Stromal cell of bone marrow (primary cell): ENCODE results near the gene USP32.

ENCODE experiments used
- DNase-seq: peaks from one replicate; pipeline ENCODE4 v3.0.0-alpha.2; 2012; ENCODE audit warnings: low read depth

The USP32 gene

DNA sequence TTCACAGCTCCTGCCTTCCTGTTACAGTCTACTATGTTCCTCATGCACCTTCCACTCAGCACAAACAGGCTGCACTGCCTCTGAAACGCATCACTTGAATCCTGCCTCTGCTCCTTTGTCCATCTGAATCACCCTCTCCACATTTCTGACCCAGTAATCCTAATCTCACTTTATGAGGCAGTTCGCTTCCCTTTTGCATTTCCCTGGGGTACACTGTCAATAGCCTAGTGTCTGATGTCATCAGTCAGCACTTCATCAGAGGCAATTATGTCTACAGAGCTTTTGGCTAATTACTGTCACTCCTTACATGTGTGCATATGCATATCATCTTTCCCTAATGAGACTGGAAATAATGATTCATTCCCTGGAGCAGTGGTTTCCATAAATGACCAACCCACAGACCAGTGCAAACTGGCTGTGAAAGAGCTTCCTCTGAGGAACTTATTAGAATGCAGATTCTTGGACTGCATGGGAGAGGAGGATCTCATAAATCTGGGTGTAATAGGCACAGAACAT, 218.6 kb downstream of the USP32 start:
- peak; percentile 73 for DNase-seq

DNA sequence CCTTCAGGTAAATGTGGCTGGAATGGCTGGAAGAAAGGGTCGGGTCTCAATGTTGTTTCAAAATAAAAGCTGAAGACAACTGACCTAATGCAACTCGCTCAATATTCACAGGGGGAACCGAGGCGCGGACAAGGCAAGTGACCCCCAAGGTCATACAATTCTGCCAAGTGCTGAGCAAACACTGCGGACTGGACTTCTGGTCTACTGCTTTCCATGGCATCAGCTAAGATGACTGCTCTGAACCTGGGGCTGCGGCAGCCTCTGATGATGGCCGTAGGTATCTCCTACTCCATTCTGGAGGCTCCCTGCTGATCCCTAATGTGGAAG, 220.2 kb downstream of the USP32 start:
- no peak for DNase-seq

DNA sequence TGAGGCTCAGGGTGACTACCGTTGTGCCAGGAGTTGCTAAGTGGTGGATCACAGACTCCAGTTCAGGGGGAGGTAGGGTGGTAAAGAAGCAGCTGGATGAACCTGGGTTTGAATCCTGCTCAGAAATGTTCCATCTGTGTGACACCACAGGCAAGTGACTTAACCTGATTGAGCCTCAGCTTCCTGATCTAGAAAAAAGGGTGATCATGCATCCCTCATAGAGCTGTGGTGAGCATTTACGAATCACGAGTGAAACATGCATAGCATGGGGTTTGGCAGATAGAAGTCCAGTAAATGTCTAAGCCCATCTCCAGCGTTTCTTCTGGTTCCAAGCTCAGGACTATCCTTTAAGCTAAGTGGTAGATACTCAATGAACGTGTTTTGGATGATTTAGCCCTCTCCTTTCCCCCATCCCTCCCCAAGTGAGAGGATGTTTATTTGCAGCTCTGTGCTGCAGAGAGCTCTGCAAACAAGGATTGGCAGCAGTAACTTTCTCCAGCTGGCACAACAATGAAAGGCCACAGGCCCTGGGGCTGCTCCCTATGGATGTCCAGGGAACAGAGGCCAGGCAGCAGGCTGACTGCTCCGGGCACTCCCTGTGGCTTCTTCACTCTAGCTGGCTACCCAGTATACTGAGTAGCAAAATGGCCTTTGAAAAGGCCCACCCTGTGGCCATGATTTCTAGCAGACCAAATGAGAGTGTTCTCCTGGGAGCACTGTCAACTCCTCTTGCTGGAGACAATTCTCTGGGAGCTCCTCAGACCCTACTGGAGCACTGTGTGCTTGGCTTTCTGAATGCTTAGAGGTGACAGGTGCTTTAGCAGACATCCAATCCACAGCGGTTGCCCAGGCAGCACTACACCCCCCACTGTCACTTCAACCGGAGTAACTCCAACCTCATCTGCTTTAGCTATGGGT, 220.8 kb downstream of the USP32 start:
- peak; percentile 11 for DNase-seq

DNA sequence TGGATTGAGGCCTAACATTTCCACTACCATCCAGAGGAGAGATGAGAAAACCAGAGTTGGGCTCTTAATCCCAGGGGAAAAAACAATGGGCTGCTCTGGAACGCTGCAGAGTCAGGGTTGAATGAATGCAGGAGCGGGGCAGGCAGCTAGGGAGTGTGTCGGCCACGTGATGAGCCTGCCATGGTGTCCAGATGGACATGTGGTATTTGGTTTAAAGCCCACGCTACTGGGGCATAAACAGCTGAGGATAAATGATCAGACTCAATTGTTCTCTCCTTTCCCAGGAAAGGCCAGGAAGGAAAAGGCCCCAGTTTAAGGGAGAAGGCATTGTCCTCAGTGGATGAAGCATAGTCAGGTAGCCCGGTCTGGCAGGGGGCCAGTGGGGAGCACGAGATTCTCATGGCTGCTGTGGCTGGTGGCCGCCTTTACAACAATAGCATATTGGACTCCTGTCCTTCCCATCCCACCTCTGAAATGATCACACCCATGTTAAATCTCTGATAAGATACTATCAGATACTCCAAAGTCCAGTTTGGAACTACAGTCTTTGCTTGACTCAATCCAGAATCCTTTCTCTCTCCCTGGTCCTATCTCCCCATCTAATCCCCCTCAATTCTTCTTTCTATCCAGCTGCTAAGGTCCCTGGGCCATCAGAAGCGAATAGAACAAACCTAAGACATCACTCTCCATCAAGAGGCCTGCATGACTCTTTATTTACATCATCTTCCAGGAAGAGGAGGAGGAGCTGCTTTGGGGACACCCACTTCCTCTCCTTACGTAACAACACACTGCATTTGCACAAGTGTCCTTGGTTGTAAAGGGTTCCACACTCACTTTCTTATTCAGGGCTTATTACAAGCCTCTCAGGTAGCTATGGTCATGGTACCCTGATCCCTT, 221.8 kb downstream of the USP32 start:
- peak; percentile 26 for DNase-seq

DNA sequence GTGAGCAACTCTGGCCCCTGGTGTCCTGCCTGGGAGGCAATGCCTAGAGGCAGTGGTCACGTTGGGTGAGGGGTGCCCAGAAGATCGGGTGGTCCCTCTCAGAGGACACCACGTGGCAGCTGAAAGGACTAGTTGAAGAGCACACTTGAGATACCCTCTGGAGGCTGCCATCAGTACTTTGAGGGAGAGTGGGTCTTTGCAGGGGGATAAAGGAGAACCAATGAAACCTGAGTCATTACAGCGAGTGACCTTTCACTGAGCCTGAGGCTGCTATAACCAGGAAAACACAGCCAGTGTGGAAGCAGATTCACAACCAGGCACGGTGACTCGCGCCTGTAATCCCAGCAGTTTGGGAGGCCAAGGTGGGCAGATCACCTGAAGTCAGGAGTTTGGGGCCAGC, 223.3 kb downstream of the USP32 start:
- DNase-seq: no peak

DNA sequence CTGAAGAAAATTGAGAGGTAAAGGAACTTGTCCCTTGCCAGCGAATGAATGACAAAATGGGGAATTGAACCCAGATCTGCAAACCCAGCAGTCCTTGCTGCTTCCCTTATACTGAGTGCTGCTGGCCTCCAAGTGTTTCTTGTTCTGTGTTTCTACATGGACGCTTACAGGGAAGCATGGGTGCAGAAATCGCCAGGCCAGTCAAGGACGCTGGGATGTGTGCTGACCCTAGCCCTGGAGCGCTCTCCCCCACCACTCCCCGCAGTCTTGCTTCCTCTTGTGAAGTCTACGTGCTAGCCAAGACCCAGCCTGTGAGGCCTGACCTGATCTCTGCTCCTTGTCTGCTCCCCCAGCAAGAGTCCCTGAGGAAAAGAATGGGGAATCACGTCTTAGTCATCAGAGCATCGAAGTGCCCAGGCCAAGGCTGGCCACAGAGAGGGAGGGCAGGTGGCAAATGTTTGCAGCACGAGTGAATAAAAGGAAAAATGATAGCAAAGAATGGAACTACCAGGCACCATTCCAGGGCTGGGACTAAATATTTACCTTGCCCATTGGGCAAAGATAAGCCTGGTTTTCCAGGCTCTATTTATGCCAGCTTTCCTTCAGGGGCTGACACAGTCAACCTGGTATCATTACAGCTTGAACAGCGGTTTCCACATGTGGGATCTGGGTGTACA, 224.7 kb downstream of the USP32 start:
- DNase-seq: no peak

DNA sequence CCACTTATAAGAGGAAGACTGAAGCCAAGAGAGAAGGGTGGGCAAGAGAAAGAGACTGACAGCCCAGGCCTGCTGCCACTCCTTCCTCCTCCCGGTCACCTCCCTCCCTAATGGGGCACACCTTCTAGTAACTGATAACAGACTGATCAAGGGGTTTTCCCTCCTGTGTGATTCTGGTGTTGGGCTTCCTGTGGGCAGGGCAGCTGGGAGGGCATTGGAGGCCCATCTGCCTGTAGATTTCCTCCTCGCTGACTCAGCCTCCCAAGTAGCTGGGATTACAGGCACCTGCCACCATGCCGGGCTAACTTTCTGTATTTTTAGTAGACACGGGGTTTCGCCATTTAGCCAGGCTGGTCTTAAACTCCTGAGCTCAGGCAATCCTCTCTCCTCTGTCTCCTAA, 226.0 kb downstream of the USP32 start:
- DNase-seq: no peak

DNA sequence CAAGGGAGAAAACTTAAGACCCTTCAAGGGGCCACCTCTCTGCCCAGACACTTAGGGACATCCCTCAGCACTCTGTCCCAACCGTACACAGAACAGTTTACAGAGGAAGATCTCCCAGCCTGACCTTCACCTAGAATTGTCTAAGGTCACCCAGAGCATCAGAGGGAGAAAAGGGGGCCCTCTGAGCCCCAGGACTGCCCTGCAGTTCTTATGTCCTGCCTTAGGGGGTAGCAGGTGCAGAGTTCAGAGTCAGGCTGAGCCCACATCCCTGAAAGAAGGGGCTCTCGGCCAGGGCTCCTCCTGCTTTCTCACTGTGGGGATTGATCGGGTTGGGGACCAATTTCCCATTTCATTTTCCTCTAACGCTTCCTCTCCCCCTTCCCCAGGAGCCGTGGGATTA, 226.7 kb downstream of the USP32 start:
- DNase-seq: no peak

DNA sequence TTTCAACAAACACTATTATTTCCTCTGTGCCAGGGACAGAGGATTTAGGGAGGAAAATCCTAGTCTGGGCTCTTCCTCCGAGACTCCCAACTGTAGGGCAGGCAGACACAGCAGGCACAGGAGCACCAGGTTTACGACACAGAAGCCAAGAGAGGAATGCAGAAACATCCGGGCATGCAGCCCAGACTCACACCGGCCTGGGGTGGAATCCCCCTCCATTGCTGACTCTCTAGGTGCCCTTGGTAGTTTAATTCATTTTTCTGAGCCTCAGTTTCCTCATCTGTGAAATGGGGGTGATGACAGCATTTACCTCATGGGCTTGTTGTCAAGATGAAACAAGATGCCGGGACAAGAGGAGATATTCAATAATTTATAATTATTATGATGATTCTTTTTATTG, 227.2 kb downstream of the USP32 start:
- DNase-seq: no peak

DNA sequence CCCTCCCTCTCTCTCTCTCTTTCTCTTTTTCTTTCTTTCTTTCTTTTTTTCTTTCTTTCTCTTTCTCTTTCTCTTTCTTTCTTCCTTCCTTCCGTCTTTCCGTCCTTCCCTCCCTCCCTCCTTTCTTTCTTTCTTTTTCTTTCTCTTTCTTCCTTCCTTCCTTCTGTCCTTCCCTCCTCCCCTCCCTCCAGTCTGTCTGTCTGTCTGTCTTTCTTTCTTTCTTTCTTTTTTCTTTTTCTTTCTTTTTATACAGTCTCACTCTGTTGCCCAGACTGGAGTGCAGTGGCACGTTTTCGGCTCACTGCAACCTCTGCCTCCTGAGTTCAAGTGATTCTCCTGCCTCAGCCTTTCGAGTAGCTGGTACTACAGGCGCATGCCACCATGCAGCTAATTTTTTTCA, 227.8 kb downstream of the USP32 start:
- no peak for DNase-seq

DNA sequence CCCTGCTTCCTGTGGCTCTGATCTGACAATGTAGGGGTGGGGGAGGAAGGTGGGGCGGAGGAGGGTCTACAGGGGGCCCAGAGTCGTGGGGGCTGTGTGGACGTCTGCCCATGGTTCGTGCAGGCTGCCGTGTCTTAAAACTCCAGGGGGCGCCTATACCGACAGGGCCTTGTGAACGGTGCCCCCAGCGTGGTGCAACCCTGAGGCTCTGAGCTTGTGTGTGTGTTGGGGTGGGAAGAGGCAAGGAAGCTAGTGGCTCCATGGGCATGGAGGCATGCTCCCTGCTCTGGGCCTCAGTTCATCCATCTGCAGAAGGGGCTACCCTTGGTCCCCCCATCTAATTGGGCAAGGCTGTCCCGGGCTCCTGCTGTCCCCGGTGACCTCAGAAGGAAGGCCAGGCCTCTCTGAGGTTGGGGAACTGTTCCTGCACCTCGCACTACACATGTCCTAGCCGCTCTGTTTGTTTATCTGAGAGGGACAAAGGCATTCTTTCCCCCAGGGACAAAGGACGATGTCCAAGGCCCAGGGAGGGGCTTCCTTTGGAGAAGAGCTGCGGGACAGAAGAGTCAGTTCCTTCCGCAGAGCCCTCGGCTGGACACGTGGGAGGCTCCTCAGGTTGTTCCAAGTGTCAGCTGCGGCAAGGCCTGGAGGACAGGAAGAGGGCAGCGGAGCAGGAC, 228.7 kb downstream of the USP32 start:
- DNase-seq: no peak

DNA sequence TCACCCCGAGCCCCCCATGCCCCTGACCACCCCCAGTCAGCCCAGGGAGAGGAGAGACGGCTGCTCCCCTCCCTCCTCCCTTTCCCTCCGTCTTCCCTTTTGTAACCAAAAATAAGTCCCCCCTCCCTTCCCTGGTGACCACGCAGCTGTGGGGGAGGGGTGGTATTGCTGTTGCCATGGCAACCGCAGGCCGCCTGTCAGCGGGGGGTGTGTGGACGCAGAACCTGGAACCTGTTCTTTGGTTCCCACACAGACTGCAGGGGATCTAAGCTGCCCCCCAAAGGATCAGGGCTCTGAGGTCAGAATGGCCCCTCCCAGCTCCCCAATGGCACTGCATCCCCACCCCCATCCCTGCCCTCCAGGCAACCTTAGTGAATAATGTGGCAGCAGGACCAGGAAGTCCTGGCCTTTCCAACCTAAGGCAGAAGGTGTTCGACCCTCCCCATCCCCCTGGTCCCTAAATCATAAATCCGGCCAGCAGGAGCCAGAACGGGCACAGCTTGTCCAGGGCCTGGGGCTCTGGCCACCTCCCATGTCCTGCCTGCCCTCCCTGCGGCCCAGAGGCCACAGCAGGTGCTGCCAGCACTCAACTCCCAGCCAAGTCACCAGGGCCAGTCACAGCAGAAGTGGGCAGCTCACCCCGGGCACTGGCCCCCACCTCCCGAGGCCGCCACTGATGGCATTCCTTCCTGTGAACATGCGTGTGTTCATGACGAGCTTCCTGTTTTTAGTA, 230.2 kb downstream of the USP32 start:
- DNase-seq: no peak

DNA sequence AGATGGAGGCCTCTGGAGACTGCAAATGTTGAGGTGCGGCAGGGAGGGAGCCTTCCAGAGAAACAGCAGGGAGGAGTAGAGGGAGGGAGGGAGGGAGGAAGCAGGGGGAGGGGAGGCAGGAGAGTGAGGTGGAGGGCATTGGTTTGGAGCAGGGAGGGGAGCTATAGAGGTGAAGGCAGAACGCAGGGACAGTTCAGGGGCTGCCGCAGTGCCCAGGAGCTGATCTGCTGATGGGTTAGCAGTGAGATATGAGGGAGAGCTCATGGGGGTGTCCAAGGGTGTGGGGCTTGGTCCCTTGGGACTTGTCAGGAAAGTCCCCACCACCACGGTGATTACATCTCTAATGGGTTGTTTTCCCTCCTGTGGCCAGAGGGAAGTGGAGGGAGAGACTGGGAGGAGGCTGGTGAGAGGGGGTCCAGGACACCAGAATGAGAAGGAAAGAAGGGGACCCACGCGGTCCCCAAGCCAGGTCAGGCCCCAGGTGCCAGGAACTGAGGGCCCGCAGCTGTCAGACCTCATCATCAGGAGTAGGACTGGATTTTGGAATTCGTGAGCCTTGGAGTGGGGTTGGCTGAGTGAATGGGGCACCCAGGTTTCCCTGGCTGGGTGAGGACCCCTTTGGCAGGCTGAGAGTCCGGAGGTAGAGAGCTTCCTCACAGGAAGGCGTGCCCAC, 231.0 kb downstream of the USP32 start:
- no peak for DNase-seq

DNA sequence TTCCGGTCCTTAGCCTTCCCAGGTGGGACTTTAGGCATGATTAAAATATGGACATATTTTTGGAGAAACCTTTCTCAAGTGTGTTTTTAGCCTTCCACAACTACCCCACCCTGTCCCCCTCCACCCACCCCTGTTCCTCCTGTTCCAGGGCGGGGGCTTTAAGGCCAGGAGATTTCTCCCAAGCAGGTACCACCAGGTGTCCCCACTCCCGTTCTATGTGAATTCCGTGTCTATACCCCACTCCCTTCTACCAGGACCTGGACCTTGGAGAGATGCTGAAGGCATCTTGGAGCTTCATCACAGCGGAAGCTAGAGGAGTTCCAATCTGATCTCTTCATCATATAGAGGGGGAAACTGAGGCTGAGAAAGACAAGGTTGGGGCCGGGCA, 232.5 kb downstream of the USP32 start:
- no peak for DNase-seq

DNA sequence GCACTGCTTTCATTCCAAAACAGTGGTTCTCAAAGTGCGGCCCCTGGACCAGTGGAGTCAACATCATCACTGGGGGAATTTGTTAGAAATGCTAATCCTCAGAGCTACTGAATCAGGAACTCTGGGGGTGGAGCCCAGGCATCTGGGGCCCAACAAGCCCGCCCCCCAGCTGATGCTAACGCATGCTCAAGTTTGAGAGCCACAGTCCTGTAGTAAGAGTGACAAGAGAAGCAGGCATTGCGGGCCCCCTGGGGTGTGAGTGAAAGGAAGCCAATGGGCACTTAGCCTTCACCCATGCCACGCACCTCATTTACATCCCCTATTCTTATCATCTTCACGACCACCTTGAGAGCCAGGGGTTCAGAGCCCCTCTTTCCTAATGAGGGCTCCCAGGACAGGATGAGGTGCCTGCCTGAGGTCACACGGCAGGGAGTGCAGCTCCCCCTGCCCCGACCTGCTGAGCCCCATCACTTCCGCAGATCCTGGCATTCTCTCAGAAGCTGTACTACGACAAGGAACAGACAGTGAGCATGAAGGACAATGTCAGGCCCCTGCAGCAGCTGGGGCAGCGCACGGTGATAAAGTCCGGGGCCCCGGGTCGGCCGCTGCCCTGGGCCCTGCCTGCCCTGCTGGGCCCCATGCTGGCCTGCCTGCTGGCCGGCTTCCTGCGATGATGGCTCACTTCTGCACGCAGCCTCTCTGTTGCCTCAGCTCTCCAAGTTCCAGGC, 233.0 kb downstream of the USP32 start:
- no peak for DNase-seq

DNA sequence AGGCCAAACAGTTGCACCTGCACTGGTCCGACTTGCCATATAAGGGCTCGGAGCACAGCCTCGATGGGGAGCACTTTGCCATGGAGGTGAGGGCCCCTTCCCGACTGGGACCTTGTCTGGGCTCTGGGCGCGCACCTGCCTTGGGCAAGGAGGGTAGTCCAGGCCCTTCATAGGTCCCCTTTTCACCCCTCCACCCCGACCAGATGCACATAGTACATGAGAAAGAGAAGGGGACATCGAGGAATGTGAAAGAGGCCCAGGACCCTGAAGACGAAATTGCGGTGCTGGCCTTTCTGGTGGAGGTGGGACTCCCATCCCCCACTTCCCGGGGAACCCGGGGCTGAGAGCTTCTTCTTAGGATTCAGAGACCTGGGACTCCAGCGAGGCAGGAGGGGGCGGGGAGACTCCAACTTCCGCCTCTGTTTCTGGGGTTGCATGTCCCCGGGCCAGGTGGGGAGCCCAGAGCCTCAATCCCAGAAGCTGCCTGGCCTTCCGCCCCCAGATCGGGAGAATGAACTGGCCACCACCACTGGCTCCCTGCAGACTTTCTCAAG, 234.4 kb downstream of the USP32 start:
- DNase-seq: no peak

DNA sequence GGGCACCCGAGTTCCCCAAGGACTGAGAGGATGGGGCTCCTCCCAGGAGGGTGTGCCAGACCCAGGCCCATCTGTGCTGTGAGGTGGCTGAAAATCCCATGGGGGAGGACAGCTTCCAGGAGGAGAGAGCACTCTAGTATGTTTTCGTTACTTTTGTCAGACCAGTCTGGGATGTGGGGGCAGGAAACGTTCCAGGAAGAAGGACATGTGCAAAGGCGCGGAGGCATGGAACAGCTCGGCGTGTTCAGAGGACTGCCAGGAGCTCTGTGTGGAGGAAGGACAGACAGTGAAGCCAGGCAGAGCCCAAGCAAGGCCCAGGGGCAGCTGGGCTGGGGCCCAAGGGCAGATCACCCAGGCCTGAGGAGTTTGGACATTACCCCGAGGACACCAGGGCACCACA, 235.2 kb downstream of the USP32 start:
- DNase-seq: no peak

DNA sequence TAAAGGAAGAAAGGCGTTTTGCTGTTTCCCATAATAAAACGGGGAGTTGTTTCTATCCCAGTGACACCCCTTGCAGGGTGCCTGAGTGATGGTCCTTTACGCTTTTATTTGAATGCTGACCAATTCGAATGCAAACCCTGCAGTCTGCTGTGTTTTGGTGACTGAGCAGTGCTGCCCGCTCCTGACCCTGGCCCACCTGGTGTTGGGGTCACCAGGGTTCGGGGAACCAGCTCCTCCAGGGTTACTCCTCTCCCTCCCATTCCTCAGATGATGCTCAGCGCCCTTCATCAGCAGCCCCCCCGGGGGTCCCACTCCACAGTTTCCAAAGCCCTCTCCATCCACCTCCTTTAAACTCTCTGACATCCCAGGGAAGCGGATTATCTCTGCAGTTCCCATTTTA, 236.1 kb downstream of the USP32 start:
- no peak for DNase-seq

DNA sequence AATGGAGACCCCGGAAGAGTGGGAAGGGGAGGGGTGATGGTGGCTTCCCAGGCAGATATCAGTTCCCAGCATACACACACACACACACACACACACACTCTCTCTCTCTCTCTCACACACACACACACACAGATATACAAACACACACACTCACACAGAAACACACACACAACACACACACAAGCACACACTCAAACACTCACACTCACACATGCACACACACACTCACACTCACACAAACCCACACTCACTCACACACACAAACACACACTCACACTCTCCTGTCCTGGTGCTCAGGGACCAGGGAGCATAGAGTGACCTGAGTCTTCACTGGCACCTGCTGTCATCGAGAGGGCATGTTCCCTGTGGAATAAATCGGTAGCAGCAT, 236.5 kb downstream of the USP32 start:
- DNase-seq: no peak
